Activated T-helper 1 cell treated with Interleukin-2 at 50 U/mL for 16 hours (primary cell): ENCODE data around the gene VAMP1.

Experiments
- DNase-seq: peaks from one replicate; pipeline ENCODE4 v3.0.0-alpha.2; 2020; ENCODE audit warnings: low read depth

The VAMP1 gene

GRCh38 chr12:6425590-6426531 is 44.6 kb downstream of the VAMP1 start:
- DNase-seq, result no peak

- no peak for DNase-seq
Observed at GRCh38 chr12:6424866-6425265, 45.6 kb downstream of the VAMP1 start.

- no peak for DNase-seq
Observed at GRCh38 chr12:6424008-6424347, 46.5 kb downstream of the VAMP1 start.

GRCh38 chr12:6423267-6424007 is 47.0 kb downstream of the VAMP1 start:
- DNase-seq, result peak; percentile 55

- DNase-seq, result no peak
Observed at GRCh38 chr12:6420364-6420763, 50.1 kb downstream of the VAMP1 start.

GRCh38 chr12:6418796-6419195 is 51.7 kb downstream of the VAMP1 start:
- no peak for DNase-seq

- no peak for DNase-seq
Observed at GRCh38 chr12:6416596-6416995, 53.9 kb downstream of the VAMP1 start.
